GM13976 (cell line): ENCODE measurements around the gene PNKP.

Experiments used
- DNase-seq: peaks from one replicate; pipeline ENCODE4 v3.0.0; 2012; ENCODE audit warnings: low spot score
- in situ Hi-C: fragments of 300-500 bp; cut with MboI; formaldehyde crosslinking; loops from one replicate; pipeline ENCODE4 v1.12.0; 2022; ENCODE audit warnings: low sequenced_read_pairs, mixed read lengths, inconsistent platforms; ENCODE audit not compliant: unreplicated experiment
- TF ChIP-seq, protein P1 (sequence below): IDR thresholded peaks from 2 replicates; pipeline ENCODE4 v1.5.1; 2012; ENCODE audit warnings: borderline replicate concordance, mild to moderate bottlenecking; ENCODE audit not compliant: insufficient read depth; ENCODE audit errors: extremely low read depth, missing control alignments, control extremely low read depth

The PNKP gene

DNA sequence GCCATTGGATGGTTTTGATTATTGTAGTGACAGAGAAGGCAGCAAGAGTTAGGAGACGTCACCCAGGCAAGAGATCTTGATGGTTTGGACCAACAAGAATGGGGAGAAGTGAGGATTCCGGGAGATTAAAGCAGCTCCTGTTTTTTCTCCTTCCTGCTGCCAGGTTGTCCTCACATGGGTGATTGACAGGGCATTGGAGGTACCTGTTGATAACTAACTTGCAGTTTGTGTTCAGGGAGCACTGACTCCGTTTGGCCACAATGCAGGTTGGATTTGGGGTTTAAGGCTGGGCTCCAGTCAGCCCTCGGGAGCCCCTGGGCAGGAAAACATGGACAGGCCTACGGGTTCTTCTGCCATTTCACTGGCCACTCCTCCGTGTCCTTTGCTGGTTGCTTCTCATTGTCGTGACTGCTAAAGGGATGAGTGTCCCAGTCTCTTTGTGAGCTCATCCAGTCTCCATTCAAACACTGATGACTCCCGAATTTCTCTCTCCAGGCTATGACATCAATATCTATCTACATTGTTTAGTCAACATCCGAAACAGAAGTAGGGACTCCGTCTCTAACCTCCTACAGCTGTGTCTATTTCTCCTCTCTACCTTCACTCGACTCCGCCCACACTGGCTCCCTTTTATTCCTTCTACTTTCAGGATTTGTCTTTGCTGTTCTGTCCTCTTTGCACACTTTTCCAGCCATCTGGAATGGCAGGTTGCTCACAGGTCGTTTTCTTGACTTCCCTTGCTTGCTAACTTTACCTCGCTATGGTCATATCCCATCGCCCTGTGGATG lies 17.7 kb downstream of the PNKP start:
- DNase-seq, result no peak
- in situ Hi-C loops, result no loop called here
- TF ChIP-seq, protein P1, sequence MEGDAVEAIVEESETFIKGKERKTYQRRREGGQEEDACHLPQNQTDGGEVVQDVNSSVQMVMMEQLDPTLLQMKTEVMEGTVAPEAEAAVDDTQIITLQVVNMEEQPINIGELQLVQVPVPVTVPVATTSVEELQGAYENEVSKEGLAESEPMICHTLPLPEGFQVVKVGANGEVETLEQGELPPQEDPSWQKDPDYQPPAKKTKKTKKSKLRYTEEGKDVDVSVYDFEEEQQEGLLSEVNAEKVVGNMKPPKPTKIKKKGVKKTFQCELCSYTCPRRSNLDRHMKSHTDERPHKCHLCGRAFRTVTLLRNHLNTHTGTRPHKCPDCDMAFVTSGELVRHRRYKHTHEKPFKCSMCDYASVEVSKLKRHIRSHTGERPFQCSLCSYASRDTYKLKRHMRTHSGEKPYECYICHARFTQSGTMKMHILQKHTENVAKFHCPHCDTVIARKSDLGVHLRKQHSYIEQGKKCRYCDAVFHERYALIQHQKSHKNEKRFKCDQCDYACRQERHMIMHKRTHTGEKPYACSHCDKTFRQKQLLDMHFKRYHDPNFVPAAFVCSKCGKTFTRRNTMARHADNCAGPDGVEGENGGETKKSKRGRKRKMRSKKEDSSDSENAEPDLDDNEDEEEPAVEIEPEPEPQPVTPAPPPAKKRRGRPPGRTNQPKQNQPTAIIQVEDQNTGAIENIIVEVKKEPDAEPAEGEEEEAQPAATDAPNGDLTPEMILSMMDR, result no peak

DNA sequence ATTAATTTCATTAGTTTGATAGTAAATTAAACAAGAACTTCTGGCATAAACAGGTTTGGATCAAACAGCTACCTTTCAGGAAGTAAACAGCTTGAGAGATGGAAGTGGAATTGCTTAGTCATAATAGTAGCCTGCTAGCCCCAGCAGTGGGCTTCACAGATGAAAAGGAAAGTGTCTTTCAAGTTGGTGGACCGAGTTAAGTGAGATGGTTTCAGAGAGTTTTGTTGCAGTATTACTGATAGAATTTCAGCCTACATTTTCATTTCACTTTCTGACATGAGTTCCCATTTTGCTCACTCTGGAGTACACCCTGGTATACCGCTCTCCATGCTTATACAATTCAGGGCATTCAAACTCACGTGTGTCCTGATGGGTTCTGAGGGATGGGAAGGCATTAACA lies 18.4 kb downstream of the PNKP start:
- TF ChIP-seq, protein P1, result no peak
- no peak for DNase-seq
- in situ Hi-C loops, result no loop called here

DNA sequence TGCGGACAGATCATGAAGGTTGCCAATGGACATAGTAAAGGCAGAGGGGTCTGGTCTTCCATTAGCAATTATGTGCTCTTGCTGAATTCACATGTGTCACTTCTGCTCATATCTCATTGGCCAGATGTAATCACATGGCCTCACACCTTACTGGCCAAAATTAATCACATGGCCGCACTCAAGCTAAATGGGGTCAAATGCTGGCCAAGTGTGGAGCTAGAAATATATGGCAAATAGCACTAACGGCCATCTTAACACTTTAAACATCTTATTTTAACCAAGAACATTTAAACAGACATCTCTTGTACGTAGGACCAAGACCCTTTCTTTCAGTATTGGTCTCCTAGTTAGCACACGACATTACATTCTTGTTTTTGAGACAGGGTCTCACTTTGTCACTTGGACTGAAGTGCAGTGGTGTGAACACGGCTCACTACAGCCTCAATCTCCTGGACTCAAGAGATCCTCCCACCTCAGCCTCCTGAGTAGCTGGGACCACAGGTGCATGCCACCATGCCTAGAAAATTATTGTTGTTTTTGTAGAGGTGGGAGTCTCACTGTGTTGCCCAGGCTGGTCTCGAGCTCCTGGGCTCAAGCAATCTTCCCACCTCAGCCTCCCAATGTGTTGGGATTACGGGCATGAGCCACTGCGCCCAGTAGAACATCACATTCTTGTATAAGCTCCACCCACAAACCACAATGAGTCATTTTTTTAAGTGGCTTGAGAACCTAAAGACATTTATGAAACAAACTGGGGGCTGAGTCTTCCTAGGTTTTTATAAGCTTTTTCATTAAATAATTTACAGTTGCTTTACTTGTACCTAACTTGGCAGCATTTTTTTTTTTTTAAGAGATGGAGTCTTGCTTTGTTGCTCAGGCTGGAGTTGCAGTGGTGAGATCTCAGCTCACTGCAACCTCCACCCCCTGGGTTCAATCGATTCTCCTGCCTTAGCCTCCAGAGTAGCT lies 19.4 kb downstream of the PNKP start:
- TF ChIP-seq, protein P1, result no peak
- DNase-seq, result no peak
- in situ Hi-C loops, result no loop called here

DNA sequence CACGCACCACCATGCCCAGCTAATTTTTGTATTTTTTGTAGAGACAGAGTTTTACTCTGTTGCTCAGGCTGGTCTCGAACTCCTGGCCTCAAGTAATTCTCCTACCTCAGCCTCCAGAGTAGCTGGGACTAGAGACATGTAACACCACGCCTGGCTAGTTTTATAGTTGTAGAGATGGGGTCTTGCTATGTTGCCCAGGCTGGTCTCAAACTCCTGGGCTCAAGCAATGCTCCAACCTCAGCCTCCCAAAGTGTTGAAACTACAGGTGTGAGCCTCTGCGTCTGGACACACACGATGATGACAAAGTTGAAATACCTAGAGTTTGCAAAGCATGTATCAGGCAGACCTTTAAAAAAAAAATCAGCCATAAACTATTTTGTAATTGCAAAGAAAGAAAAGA lies 21.0 kb downstream of the PNKP start:
- TF ChIP-seq, protein P1, result no peak
- no peak for DNase-seq
- in situ Hi-C loops, result no loop called here

DNA sequence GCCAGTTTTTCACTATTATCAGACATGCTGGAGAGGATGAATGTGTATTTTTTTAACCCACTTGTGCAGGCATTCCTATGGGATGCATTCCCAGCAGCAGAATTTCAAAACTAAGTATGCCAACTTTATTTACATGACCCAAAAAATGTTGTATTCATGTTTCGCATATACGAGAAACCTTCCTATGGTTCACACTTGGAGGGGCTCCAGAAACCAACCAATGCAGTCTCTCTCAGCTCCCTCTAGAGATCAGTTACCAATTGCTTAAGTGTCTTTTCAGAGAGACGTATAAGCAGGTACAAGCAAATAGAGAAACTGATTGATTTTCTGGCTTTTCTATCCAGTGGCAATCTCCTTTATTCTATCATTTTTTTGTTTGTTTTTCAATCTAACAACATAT lies 22.0 kb downstream of the PNKP start:
- DNase-seq, result no peak
- TF ChIP-seq, protein P1, result no peak
- in situ Hi-C loops, result no loop called here
